ENCODE results near the gene ESR1.
"Not testable (repeated sequence)": the region's sequence is repeated elsewhere in the genome, so short reads cannot be mapped to it uniquely, and the experiment has no call there.

GRCh38 chr6:151894426-151894825 lies 86.9 kb downstream of the ESR1 start:
- TF ChIP-seq ZNF263 (CRISPR knock-in tag; IDR thresholded peaks at IDR 0.05; ENCODE audit: low read depth); USF2 (CRISPR knock-in tag; IDR thresholded peaks at IDR 0.05); CTCF (IDR thresholded peaks at IDR 0.05): not testable (repeated sequence)
